Measurements from ENCODE around the gene TNS1. TPM values are rescaled to one million over a fixed set of nuclear protein-coding genes. Genes with fewer than 3 reads are reported as not detected.
A peak's percentile ranks its signal among the peaks of the same experiment; 100 is the strongest.

Gene TNS1
- total RNA-seq, 1 donor from 2014 or later = 219 TPM

DNA sequence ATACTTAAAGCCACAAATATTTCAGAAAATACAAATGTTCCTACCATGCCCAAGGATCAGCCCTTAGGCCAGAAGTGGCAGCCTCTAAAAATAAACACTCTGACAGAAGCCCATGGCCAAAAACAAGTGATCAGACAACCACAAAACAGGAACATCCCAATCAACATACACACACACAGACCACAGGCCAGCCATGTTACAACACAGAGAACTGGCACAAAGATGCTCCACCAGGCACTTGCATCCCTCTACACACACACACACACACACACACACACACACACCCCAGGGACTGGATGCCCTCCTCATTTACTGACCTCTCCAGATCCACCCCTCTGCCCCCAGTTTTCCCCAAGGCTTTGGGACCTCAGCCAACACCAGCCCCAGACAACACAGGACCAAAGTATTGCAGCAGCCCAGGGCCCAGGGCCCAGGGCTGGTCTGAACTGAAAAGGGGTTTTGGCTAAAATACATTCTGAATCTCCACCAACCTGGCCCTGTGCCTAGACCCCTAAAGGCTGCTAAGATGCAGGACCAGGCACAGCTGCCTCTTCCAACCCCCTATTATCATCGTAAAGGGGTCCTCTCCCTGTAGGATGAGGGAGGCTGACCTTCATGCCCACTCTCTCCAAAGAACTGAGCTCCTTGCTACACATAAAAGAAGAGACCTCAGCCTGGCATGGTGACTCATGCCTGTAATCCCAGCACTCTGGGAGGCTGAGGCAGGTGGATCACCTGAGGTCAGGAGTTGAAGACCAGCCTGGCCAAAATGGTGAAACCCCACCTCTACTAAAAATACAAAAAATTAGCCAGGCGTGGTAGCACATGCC lies 151.4 kb downstream of the TNS1 start:
- FAIRE-seq (no peak), DNase-seq (ENCODE audit: low read depth) (peak; percentile 70)
- peaks cover 47% of the 10 kb centered on the region for H3K36me3 Mint-ChIP-seq (ENCODE audit: low read depth, unreplicated experiment)
- Histone ChIP-seq H3K27me3 (ENCODE audit: insufficient read depth, low read length) (no peaks in the 10 kb centered on the region), H3K79me2 (ENCODE audit: insufficient read depth, low read length) (peaks cover 53% of the 10 kb centered on the region), H3K4me2 (ENCODE audit: low read length) (peak overlapping the region; percentile 85), H3K4me1 (ENCODE audit: insufficient read depth, low read length) (peaks cover 42% of the 10 kb centered on the region), H3K36me3 (ENCODE audit: insufficient read depth, low read length) (peaks cover 31% of the 10 kb centered on the region), H3K27ac (ENCODE audit: low read depth, low read length) (peak overlapping the region; percentile 84), H3K4me3 (ENCODE audit: insufficient read depth, low read depth, low read length) (no peak overlapping the region), H3K9ac (ENCODE audit: low read length) (peak overlapping the region; percentile 66), H3K9me3 (ENCODE audit: insufficient read depth, low read depth, low read length) (no peaks in the 10 kb centered on the region), H4K20me1 (ENCODE audit: insufficient read depth, low read length) (peaks cover 90% of the 10 kb centered on the region), H2AFZ (ENCODE audit: low read depth, low read length) (no peak overlapping the region)
- peak overlapping the region; percentile 80 for H3K27ac Mint-ChIP-seq (ENCODE audit: unreplicated experiment)
- no peaks in the 10 kb centered on the region for H3K9me3 Mint-ChIP-seq (ENCODE audit: unreplicated experiment)
- H3K4me3 Mint-ChIP-seq (ENCODE audit: unreplicated experiment) = peak overlapping the region; percentile 65
- H3K27me3 Mint-ChIP-seq (ENCODE audit: low read depth, unreplicated experiment) = no peaks in the 10 kb centered on the region
- peaks cover 56% of the 10 kb centered on the region for H3K4me1 Mint-ChIP-seq (ENCODE audit: low read depth, unreplicated experiment)
- TF ChIP-seq CTCF (IDR thresholded peaks at IDR 0.05; ENCODE audit: insufficient read depth, low read depth, low read length) (no peak), EZH2 (IDR thresholded peaks at IDR 0.05; ENCODE audit: insufficient read depth, low read length) (no peak)

DNA sequence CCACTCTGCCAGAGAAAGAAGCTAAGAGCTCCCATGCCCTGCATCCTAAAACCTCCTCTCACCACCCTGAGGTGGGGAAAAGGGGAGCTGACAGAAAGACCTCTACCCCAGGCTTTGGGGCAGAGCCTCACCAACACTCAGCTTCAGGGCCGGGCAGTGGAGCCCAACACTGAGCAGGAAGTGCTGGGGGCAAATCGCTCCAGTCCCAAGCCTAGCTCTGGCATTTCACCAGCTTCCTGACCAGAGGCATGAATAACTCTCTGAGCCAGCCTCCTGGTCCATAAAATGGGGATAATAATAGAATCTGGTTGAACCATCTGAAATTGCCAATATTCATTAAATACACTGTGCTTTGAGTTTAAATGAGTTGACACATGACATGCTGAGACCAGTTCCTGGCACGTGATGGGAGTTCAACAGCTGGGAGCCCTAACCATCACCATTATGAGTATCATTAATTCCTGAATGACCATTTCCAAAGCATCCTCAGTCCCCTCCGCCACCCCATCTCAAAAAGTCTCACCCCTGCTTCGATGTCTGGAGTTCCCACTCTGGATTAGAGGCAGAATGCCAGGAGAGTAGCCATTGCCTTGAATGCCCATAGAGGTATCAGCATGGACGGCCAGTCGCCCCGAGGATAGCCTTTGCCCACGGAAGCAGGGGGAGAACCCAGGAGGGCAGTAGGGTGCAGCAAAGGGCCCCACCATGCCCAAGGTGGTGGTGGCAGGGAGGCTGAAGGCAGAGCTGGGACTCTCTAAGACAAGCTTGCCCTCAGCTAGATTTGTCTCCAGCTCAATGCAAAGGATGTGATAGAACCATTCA lies 153.4 kb downstream of the TNS1 start:
- no peak for FAIRE-seq
- H2AFZ ChIP-seq (ENCODE audit: low read depth, low read length) = no peak overlapping the region
- peak overlapping the region; percentile 37 for H3K4me3 ChIP-seq (ENCODE audit: insufficient read depth, low read depth, low read length)
- H3K4me3 Mint-ChIP-seq (ENCODE audit: unreplicated experiment) = no peak overlapping the region
- TF ChIP-seq CTCF (IDR thresholded peaks at IDR 0.05; ENCODE audit: insufficient read depth, low read depth, low read length) = no peak
- no peak for TF ChIP-seq EZH2 (IDR thresholded peaks at IDR 0.05; ENCODE audit: insufficient read depth, low read length)
- H3K4me1 Mint-ChIP-seq (ENCODE audit: low read depth, unreplicated experiment) = peaks cover 54% of the 10 kb centered on the region
- H3K27me3 ChIP-seq (ENCODE audit: insufficient read depth, low read length) = no peaks in the 10 kb centered on the region
- no peaks in the 10 kb centered on the region for H3K9me3 Mint-ChIP-seq (ENCODE audit: unreplicated experiment)
- H3K36me3 ChIP-seq (ENCODE audit: insufficient read depth, low read length) = peaks cover 34% of the 10 kb centered on the region
- H3K27me3 Mint-ChIP-seq (ENCODE audit: low read depth, unreplicated experiment) = no peaks in the 10 kb centered on the region
- H3K9ac ChIP-seq (ENCODE audit: low read length) = peak overlapping the region; percentile 72
- DNase-seq (ENCODE audit: low read depth) = no peak
- H4K20me1 ChIP-seq (ENCODE audit: insufficient read depth, low read length) = peaks cover 89% of the 10 kb centered on the region
- H3K36me3 Mint-ChIP-seq (ENCODE audit: low read depth, unreplicated experiment) = peaks cover 39% of the 10 kb centered on the region
- peak overlapping the region; percentile 84 for H3K27ac ChIP-seq (ENCODE audit: low read depth, low read length)
- peaks cover 64% of the 10 kb centered on the region for H3K79me2 ChIP-seq (ENCODE audit: insufficient read depth, low read length)
- peaks cover 42% of the 10 kb centered on the region for H3K4me1 ChIP-seq (ENCODE audit: insufficient read depth, low read length)
- H3K9me3 ChIP-seq (ENCODE audit: insufficient read depth, low read depth, low read length) = no peaks in the 10 kb centered on the region
- H3K27ac Mint-ChIP-seq (ENCODE audit: unreplicated experiment) = peak overlapping the region; percentile 49
- H3K4me2 ChIP-seq (ENCODE audit: low read length) = peak overlapping the region; percentile 85
